ENCODE results near the gene TCEA3. TPM values are rescaled to one million over a fixed set of nuclear protein-coding genes. Genes with fewer than 3 reads are reported as not detected.
"Not testable (repeated sequence)": the region's sequence is repeated elsewhere in the genome, so short reads cannot be mapped to it uniquely, and the experiment has no call there.

TCEA3 gene
- total RNA-seq, 2 donors from 2014 or later = 12.3 to 13.5 TPM

GRCh38 chr1:23393706-23394105 lies 30.8 kb downstream of the TCEA3 start:
- no peak overlapping the region for H3K4me3 Mint-ChIP-seq
- ATAC-seq (no peak), DNase-seq (no peak)
- H3K9me3 ChIP-seq (ENCODE audit: control insufficient read depth, low read length, poor library complexity, severe bottlenecking) = no peaks in the 10 kb centered on the region
- H3K4me1 Mint-ChIP-seq = peaks cover 3% of the 10 kb centered on the region
- no peak overlapping the region for H3K27ac Mint-ChIP-seq
- peaks cover 3% of the 10 kb centered on the region for H3K36me3 Mint-ChIP-seq (ENCODE audit: low read depth)
- H3K27me3 Mint-ChIP-seq = peaks cover 10% of the 10 kb centered on the region

GRCh38 chr1:23392125-23392855 lies 32.3 kb downstream of the TCEA3 start:
- H3K27ac Mint-ChIP-seq = no peak overlapping the region
- no peak overlapping the region for H3K4me3 Mint-ChIP-seq
- peaks cover 10% of the 10 kb centered on the region for H3K27me3 Mint-ChIP-seq
- peaks cover 3% of the 10 kb centered on the region for H3K4me1 Mint-ChIP-seq
- peaks cover 3% of the 10 kb centered on the region for H3K36me3 Mint-ChIP-seq (ENCODE audit: low read depth)
- no peaks in the 10 kb centered on the region for H3K9me3 ChIP-seq (ENCODE audit: control insufficient read depth, low read length, poor library complexity, severe bottlenecking)
- DNase-seq (no peak), ATAC-seq (no peak)

GRCh38 chr1:23389837-23390321 lies 34.7 kb downstream of the TCEA3 start:
- H3K27me3 Mint-ChIP-seq = peaks cover 8% of the 10 kb centered on the region
- DNase-seq (no peak), ATAC-seq (no peak)
- H3K4me1 Mint-ChIP-seq = peaks cover 4% of the 10 kb centered on the region
- H3K9me3 ChIP-seq (ENCODE audit: control insufficient read depth, low read length, poor library complexity, severe bottlenecking) = no peaks in the 10 kb centered on the region
- no peak overlapping the region for H3K27ac Mint-ChIP-seq
- H3K4me3 Mint-ChIP-seq = no peak overlapping the region
- H3K36me3 Mint-ChIP-seq (ENCODE audit: low read depth) = no peaks in the 10 kb centered on the region

GRCh38 chr1:23387494-23387893 lies 37.1 kb downstream of the TCEA3 start:
- peaks cover 4% of the 10 kb centered on the region for H3K27me3 Mint-ChIP-seq
- no peak overlapping the region for H3K4me3 Mint-ChIP-seq
- H3K36me3 Mint-ChIP-seq (ENCODE audit: low read depth) = no peaks in the 10 kb centered on the region
- DNase-seq (no peak), ATAC-seq (no peak)
- peaks cover 4% of the 10 kb centered on the region for H3K4me1 Mint-ChIP-seq
- no peaks in the 10 kb centered on the region for H3K9me3 ChIP-seq (ENCODE audit: control insufficient read depth, low read length, poor library complexity, severe bottlenecking)
- no peak overlapping the region for H3K27ac Mint-ChIP-seq

- peaks cover 2% of the 10 kb centered on the region for H3K27me3 Mint-ChIP-seq
- no peak for ATAC-seq
- no peaks in the 10 kb centered on the region for H3K36me3 Mint-ChIP-seq (ENCODE audit: low read depth)
Measured at GRCh38 chr1:23385119-23385621, 39.4 kb downstream of the TCEA3 start.

GRCh38 chr1:23384312-23385058 lies 40.1 kb downstream of the TCEA3 start:
- Mint-ChIP-seq H3K27me3 (no peaks in the 10 kb centered on the region), H3K27ac (no peak overlapping the region), H3K36me3 (ENCODE audit: low read depth) (no peaks in the 10 kb centered on the region), H3K4me1 (peaks cover 2% of the 10 kb centered on the region), H3K4me3 (no peak overlapping the region)
- H3K9me3 ChIP-seq (ENCODE audit: control insufficient read depth, low read length, poor library complexity, severe bottlenecking) = no peaks in the 10 kb centered on the region
- DNase-seq (no peak), ATAC-seq (no peak)

More at GRCh38 chr1:23385119-23385621, 39.4 kb downstream of the TCEA3 start:
- peaks cover 2% of the 10 kb centered on the region for H3K4me1 Mint-ChIP-seq
- DNase-seq = no peak
- no peak overlapping the region for H3K4me3 Mint-ChIP-seq
- H3K27ac Mint-ChIP-seq = no peak overlapping the region
- no peaks in the 10 kb centered on the region for H3K9me3 ChIP-seq (ENCODE audit: control insufficient read depth, low read length, poor library complexity, severe bottlenecking)

- no peak for DNase-seq
- ATAC-seq = no peak
- no peaks in the 10 kb centered on the region for H3K9me3 ChIP-seq (ENCODE audit: control insufficient read depth, low read length, poor library complexity, severe bottlenecking)
- Mint-ChIP-seq H3K27me3 (no peaks in the 10 kb centered on the region), H3K36me3 (ENCODE audit: low read depth) (no peaks in the 10 kb centered on the region), H3K27ac (no peak overlapping the region), H3K4me3 (no peak overlapping the region), H3K4me1 (peaks cover 2% of the 10 kb centered on the region)
Measured at GRCh38 chr1:23383577-23384311, 40.8 kb downstream of the TCEA3 start.

- no peak for ATAC-seq
- H3K27ac Mint-ChIP-seq = no peak overlapping the region
- H3K4me3 Mint-ChIP-seq = no peak overlapping the region
- no peak for DNase-seq
- no peaks in the 10 kb centered on the region for H3K27me3 Mint-ChIP-seq
- H3K4me1 Mint-ChIP-seq = peaks cover 2% of the 10 kb centered on the region
- no peaks in the 10 kb centered on the region for H3K36me3 Mint-ChIP-seq (ENCODE audit: low read depth)
- H3K9me3 ChIP-seq (ENCODE audit: control insufficient read depth, low read length, poor library complexity, severe bottlenecking) = no peaks in the 10 kb centered on the region
Measured at GRCh38 chr1:23381233-23381885, 43.2 kb downstream of the TCEA3 start.

- H3K9me3 ChIP-seq (ENCODE audit: control insufficient read depth, low read length, poor library complexity, severe bottlenecking) = no peaks in the 10 kb centered on the region
- H3K27me3 Mint-ChIP-seq = no peaks in the 10 kb centered on the region
- no peak overlapping the region for H3K27ac Mint-ChIP-seq
- DNase-seq (no peak), ATAC-seq (no peak)
- peaks cover 2% of the 10 kb centered on the region for H3K4me1 Mint-ChIP-seq
- H3K36me3 Mint-ChIP-seq (ENCODE audit: low read depth) = no peaks in the 10 kb centered on the region
- H3K4me3 Mint-ChIP-seq = no peak overlapping the region
Measured at GRCh38 chr1:23380719-23381118, 43.8 kb downstream of the TCEA3 start.

GRCh38 chr1:23380236-23380635 lies 44.3 kb downstream of the TCEA3 start:
- not testable (repeated sequence) for H3K27me3 Mint-ChIP-seq; ATAC-seq; H3K4me1 Mint-ChIP-seq; H3K9me3 ChIP-seq (ENCODE audit: control insufficient read depth, low read length, poor library complexity, severe bottlenecking); H3K4me3 Mint-ChIP-seq; DNase-seq; H3K27ac Mint-ChIP-seq; H3K36me3 Mint-ChIP-seq (ENCODE audit: low read depth)

- Mint-ChIP-seq H3K36me3 (ENCODE audit: low read depth) (peaks cover 2% of the 10 kb centered on the region), H3K4me3 (no peak overlapping the region), H3K27ac (no peak overlapping the region), H3K4me1 (peaks cover 2% of the 10 kb centered on the region), H3K27me3 (no peaks in the 10 kb centered on the region)
- H3K9me3 ChIP-seq (ENCODE audit: control insufficient read depth, low read length, poor library complexity, severe bottlenecking) = no peaks in the 10 kb centered on the region
- DNase-seq = no peak
- ATAC-seq = no peak
Measured at GRCh38 chr1:23376890-23377811, 47.4 kb downstream of the TCEA3 start.
